ENCODE data around the gene SRF.

GRCh38 chr6:43213431-43213830 is 42.4 kb downstream of the SRF start:
- TF ChIP-seq REST (IDR thresholded peaks at IDR 0.05; ENCODE audit: insufficient read depth in 1 of 2, low read depth in 2 of 2, low read length in 2 of 2) = no peak
- TF ChIP-seq POLR2AphosphoS5 (IDR thresholded peaks at IDR 0.05; ENCODE audit: low read depth, low read length) = no peak
- no peak for TF ChIP-seq SIN3A (IDR thresholded peaks at IDR 0.05; ENCODE audit: borderline replicate concordance, insufficient read depth, low read length)
- TF ChIP-seq TAF1 (IDR thresholded peaks at IDR 0.05; ENCODE audit: borderline replicate concordance, insufficient read depth, low read length) = no peak
- no peak for TF ChIP-seq FOXP2 (optimal IDR thresholded peaks at IDR 0.05; ENCODE audit: borderline replicate concordance, extremely low read depth, extremely low read length, insufficient read depth)
